ENCODE measurements around the gene SFN. TPM values are rescaled to one million over a fixed set of nuclear protein-coding genes. Genes with fewer than 3 reads are reported as not detected.

Gene SFN
- total and polyA plus RNA-seq, 2 of the 13 experiments (the other 11 are each of a cell fraction or from before 2014, with no cell fraction given), result 4.3 to 5.6 TPM

GRCh38 chr1:26900001-26900814 lies 37.3 kb downstream of the SFN start, which contains the start of gene GPATCH3 (continued):
- TF ChIP-seq ZNF407 (CRISPR knock-in tag; IDR thresholded peaks at IDR 0.05; ENCODE audit: not compliant biosample characterization) (no peak), NKX3-1 (CRISPR knock-in tag; IDR thresholded peaks at IDR 0.05) (no peak), TAF1 (CRISPR knock-in tag; IDR thresholded peaks at IDR 0.05) (peak; percentile 98), ELF4 (CRISPR knock-in tag; IDR thresholded peaks at IDR 0.05; ENCODE audit: borderline replicate concordance) (peak; percentile 20; the same call in 1 of the 2 replicates), SIN3A (IDR thresholded peaks at IDR 0.05; ENCODE audit: borderline replicate concordance, low read depth, low read length) (peak; percentile 97), HNF4G (IDR thresholded peaks at IDR 0.05; ENCODE audit: borderline replicate concordance, low read depth, low read length) (no peak), HNF4G (CRISPR knock-in tag; IDR thresholded peaks at IDR 0.05; ENCODE audit: borderline replicate concordance, low read depth) (no peak), MTF2 (CRISPR knock-in tag; IDR thresholded peaks at IDR 0.05; ENCODE audit: borderline replicate concordance) (no peak), ZNF720 (CRISPR knock-in tag; IDR thresholded peaks at IDR 0.05) (no peak), ZGPAT (CRISPR knock-in tag; IDR thresholded peaks at IDR 0.05) (peak; percentile 93), BRF2 (CRISPR knock-in tag; IDR thresholded peaks at IDR 0.05) (peak; percentile 72; the same call in 1 of the 2 replicates), ZSCAN9 (CRISPR knock-in tag; IDR thresholded peaks at IDR 0.05; ENCODE audit: borderline replicate concordance) (peak; percentile 68; the same call in 1 of the 2 replicates), ZNF414 (CRISPR knock-in tag; IDR thresholded peaks at IDR 0.05) (no peak), FOXK2 (IDR thresholded peaks at IDR 0.05) (no peak), ZNF558 (CRISPR knock-in tag; IDR thresholded peaks at IDR 0.05; ENCODE audit: borderline replicate concordance) (0 out of 2 replicates have a peak, but pooled peaks have one; percentile 15), ZNF607 (CRISPR knock-in tag; IDR thresholded peaks at IDR 0.05; ENCODE audit: borderline replicate concordance) (peak; percentile 79; the same call in 1 of the 2 replicates)

Data from HepG2 (cell line).